C4-2B (cell line): ENCODE data around the gene KCNIP4.

Source experiments
- H3K27ac ChIP-seq: fragments of 450-650 bp; 2 replicates; pipeline ENCODE4 v1.5.1; 2017
- CTCF ChIP-seq: fragments of 450-650 bp; conservative IDR thresholded peaks from 2 replicates; pipeline ENCODE4 v1.5.1; 2017; ENCODE audit warnings: mild to moderate bottlenecking
- ZFX ChIP-seq: fragments of 450-650 bp; IDR thresholded peaks from 2 replicates; pipeline ENCODE4 v1.6.1; 2017

The KCNIP4 gene

GRCh38 chr4:21211846-21212245 is 736.7 kb downstream of the KCNIP4 start:
- H3K27ac ChIP-seq = no peak overlapping the region
- no peak for TF ChIP-seq ZFX
- no peak for TF ChIP-seq CTCF

DNA sequence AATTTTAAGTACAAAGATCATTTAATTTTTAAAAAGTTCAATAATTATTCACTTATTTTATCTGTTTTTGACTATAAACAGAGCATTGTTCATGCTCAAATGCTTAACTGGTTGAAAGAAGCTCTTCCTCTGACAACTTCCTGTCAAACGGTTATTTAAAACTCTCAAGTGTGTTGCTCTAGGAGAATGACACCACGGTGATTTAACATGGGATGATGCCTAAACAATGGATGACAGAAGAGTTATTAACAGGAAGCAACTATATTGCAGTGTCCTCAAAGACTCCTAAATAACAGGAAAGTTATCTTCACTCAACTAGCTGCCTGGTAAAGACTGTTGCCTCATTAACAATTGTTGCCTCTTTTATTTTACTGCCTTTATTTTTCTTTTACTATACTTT is 738.7 kb downstream of the KCNIP4 start:
- TF ChIP-seq ZFX (no peak), CTCF (no peak)
- H3K27ac ChIP-seq = no peak overlapping the region

- H3K27ac ChIP-seq = no peak overlapping the region
- TF ChIP-seq ZFX (no peak), CTCF (no peak)
Observed at GRCh38 chr4:21205821-21206531, 742.6 kb downstream of the KCNIP4 start.

DNA sequence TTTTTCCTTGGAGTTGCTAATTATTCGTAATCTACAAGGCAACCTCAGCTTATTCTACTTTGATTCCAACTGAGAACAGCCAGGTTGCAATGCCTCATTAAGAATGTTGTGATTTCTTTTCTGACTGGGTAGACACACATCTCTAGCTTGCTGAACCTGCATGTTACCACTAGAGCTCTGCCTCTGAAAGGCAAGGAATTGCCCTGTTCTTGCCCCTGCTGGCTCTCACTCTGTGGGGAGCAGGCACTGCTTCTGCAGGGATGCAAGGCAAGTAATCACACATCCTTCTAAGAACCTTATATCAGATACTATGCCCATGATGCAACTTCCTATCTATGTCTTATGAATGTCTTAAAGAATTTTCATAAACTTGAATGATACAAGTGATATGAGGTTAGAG is 745.2 kb downstream of the KCNIP4 start:
- no peak for TF ChIP-seq ZFX
- TF ChIP-seq CTCF = no peak
- H3K27ac ChIP-seq = no peak overlapping the region

DNA sequence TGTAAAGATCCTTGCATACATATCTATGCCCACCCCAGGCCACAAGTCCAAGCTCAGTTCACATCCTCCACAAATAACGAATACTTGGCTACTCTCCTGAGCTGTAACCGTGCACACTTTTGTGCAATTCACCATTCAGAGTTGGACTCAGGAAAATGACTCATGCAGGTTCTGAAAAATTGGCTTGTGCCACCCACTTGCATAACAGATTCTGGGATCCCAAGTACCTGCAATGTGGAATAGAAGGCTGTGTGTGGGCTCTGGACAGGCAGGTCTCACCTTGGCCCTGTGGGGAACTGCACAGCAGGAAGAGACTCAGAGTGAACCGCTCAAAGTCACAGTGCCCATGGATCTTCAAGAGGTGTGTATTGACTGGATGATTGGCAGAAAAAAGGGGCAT is 745.6 kb downstream of the KCNIP4 start:
- TF ChIP-seq CTCF = no peak
- no peak for TF ChIP-seq ZFX
- no peak overlapping the region for H3K27ac ChIP-seq

DNA sequence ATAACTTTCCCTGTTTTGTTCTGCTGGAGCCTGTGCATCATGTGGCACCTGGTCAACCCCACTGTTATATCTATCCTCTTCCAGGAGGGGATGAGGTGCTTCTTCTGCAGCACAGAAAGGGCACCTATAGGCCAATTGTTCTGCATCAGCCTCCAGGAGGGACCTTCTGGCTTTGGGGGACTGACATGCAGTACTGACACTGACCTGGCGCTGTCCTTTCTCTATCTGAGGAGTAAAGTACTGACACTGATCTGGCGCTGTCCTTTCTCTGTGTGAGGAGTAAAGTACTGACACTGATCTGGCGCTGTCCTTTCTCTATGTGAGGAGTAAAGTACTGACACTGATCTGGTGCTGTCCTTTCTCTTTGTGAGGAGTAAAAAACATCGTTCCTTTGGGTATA is 749.9 kb downstream of the KCNIP4 start:
- no peak for TF ChIP-seq CTCF
- no peak for TF ChIP-seq ZFX
- no peak overlapping the region for H3K27ac ChIP-seq

DNA sequence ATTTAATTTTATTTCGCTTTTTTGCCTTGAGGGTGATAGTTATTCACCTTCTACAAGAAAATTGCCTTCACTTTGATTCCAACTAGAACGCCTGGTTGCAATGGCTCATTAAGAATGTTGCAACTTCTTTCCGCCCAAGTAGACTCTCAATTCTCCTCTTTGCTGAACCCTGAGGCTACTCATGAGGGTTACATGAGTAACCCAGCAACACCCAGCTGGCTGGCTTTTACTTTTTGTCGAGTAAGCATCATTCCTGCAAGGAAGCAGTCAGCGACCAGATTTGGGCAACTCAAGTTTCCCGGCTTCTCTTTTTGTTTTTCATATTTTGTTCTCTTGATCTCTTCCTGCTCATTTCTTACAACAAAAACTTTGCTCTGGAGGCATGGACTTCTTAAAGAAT is 752.9 kb downstream of the KCNIP4 start:
- no peak overlapping the region for H3K27ac ChIP-seq
- no peak for TF ChIP-seq ZFX
- no peak for TF ChIP-seq CTCF
